GM21423 (cell line): ENCODE data around the gene HIBCH.
A peak's percentile ranks its signal among the peaks of the same experiment; 100 is the strongest.

ENCODE experiments used
- ATAC-seq: cut with Tn5 transposase; IDR thresholded peaks from one replicate; pipeline ENCODE4 v1.9.1; 2021; ENCODE audit warnings: mild to moderate bottlenecking, moderate library complexity; ENCODE audit not compliant: unreplicated experiment

The HIBCH gene

GRCh38 chr2:190199109-190199508, 120.5 kb downstream of the HIBCH start:
- no peak for ATAC-seq

GRCh38 chr2:190197143-190197720, 122.4 kb downstream of the HIBCH start:
- no peak for ATAC-seq

- ATAC-seq: no peak
Observed at GRCh38 chr2:190190507-190191162, 129.0 kb downstream of the HIBCH start.

- ATAC-seq: no peak
Observed at GRCh38 chr2:190188289-190188688, 131.3 kb downstream of the HIBCH start.

- no peak for ATAC-seq
Observed at GRCh38 chr2:190186238-190186637, 133.4 kb downstream of the HIBCH start.

GRCh38 chr2:190185380-190185779, 134.2 kb downstream of the HIBCH start:
- ATAC-seq: no peak

- no peak for ATAC-seq
Observed at GRCh38 chr2:190184460-190184859, 135.2 kb downstream of the HIBCH start.

- no peak for ATAC-seq
Observed at GRCh38 chr2:190183539-190183938, 136.1 kb downstream of the HIBCH start.

GRCh38 chr2:190182071-190182524, 137.5 kb downstream of the HIBCH start:
- peak; percentile 22 for ATAC-seq

GRCh38 chr2:190181123-190181669, 138.4 kb downstream of the HIBCH start:
- ATAC-seq: no peak

- peak; percentile 79 for ATAC-seq
Observed at GRCh38 chr2:190180313-190181122, 139.1 kb downstream of the HIBCH start.

- no peak for ATAC-seq
Observed at GRCh38 chr2:190179754-190180312, 139.8 kb downstream of the HIBCH start.

- ATAC-seq: no peak
Observed at GRCh38 chr2:190178066-190178722, 141.4 kb downstream of the HIBCH start.

- no peak for ATAC-seq
Observed at GRCh38 chr2:190177249-190178040, 142.2 kb downstream of the HIBCH start.

GRCh38 chr2:190173392-190173791, 146.2 kb downstream of the HIBCH start:
- ATAC-seq: no peak

- ATAC-seq: no peak
Observed at GRCh38 chr2:190170673-190171072, 149.0 kb downstream of the HIBCH start.

- ATAC-seq: no peak
Observed at GRCh38 chr2:190169221-190170072, 150.2 kb downstream of the HIBCH start.

GRCh38 chr2:190167702-190168101, 151.9 kb downstream of the HIBCH start:
- ATAC-seq: no peak

- no peak for ATAC-seq
Observed at GRCh38 chr2:190165491-190165890, 154.1 kb downstream of the HIBCH start.
